Measurements from ENCODE around the gene CDKL5.
"Not testable (repeated sequence)": the region's sequence is repeated elsewhere in the genome, so short reads cannot be mapped to it uniquely, and the experiment has no call there.

Gene CDKL5

GRCh38 chrX:18577400-18577799, 152.0 kb downstream of the CDKL5 start:
- peaks cover 20% of the 10 kb centered on the region for H3K9me3 Mint-ChIP-seq
- peaks cover 8% of the 10 kb centered on the region for H3K4me1 Mint-ChIP-seq
- H3K27me3 Mint-ChIP-seq (ENCODE audit: low read depth, poor library complexity): no peaks in the 10 kb centered on the region
- no peak overlapping the region for H3K27ac Mint-ChIP-seq
- H3K4me3 Mint-ChIP-seq: no peak overlapping the region
- TF ChIP-seq, protein P1, sequence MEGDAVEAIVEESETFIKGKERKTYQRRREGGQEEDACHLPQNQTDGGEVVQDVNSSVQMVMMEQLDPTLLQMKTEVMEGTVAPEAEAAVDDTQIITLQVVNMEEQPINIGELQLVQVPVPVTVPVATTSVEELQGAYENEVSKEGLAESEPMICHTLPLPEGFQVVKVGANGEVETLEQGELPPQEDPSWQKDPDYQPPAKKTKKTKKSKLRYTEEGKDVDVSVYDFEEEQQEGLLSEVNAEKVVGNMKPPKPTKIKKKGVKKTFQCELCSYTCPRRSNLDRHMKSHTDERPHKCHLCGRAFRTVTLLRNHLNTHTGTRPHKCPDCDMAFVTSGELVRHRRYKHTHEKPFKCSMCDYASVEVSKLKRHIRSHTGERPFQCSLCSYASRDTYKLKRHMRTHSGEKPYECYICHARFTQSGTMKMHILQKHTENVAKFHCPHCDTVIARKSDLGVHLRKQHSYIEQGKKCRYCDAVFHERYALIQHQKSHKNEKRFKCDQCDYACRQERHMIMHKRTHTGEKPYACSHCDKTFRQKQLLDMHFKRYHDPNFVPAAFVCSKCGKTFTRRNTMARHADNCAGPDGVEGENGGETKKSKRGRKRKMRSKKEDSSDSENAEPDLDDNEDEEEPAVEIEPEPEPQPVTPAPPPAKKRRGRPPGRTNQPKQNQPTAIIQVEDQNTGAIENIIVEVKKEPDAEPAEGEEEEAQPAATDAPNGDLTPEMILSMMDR (IDR thresholded peaks at IDR 0.05): no peak
- no peaks in the 10 kb centered on the region for H3K36me3 Mint-ChIP-seq (ENCODE audit: low read depth)
- no peak for DNase-seq

DNA sequence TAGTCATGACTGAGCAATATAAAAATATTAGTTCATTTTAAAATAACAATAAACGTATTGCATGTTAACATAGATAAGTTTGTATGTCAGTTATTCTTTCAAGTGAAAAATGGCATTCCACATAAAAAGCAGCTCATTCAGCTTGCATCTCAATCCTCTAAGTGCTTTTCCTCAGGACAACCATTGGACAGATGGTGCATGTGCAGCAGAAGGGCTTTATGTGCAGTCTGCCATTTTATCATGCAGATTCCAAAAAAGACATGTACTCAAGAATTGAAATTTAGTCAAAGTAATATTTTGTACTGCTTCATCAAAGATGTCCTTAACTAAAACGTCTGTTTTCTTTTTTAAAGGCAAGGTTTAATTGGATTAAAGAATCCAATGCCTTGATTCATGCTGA, 153.1 kb downstream of the CDKL5 start:
- Mint-ChIP-seq H3K4me1 (peaks cover 8% of the 10 kb centered on the region), H3K9me3 (peaks cover 10% of the 10 kb centered on the region), H3K36me3 (ENCODE audit: low read depth) (no peaks in the 10 kb centered on the region), H3K4me3 (no peak overlapping the region), H3K27ac (no peak overlapping the region), H3K27me3 (ENCODE audit: low read depth, poor library complexity) (no peaks in the 10 kb centered on the region)
- no peak for DNase-seq
- TF ChIP-seq, protein P1 (IDR thresholded peaks at IDR 0.05): no peak

DNA sequence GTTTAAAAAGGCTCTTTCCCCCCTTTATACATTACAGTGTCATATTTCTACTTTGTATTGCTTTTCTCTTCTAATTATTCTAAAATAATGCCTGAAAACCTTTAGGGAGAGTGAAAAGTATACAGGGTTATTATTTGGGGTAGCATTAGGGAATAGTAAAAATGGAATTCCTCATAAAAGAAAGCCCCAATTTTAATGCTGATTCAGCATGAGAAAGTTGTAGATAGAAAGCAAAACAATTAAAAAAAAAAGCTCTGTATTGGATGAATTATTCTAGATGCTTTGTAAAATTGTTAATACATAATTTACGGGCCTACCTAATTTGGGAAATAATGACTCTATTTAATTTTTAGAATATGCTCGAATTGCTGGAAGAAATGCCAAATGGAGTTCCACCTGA, 154.1 kb downstream of the CDKL5 start:
- peaks cover 6% of the 10 kb centered on the region for H3K4me1 Mint-ChIP-seq
- H3K27me3 Mint-ChIP-seq (ENCODE audit: low read depth, poor library complexity): no peaks in the 10 kb centered on the region
- no peak overlapping the region for H3K27ac Mint-ChIP-seq

GRCh38 chrX:18582910-18583493, 157.6 kb downstream of the CDKL5 start:
- H3K9me3 Mint-ChIP-seq: no peaks in the 10 kb centered on the region
- TF ChIP-seq, protein P1 (IDR thresholded peaks at IDR 0.05): no peak
- no peaks in the 10 kb centered on the region for H3K36me3 Mint-ChIP-seq (ENCODE audit: low read depth)
- no peaks in the 10 kb centered on the region for H3K27me3 Mint-ChIP-seq (ENCODE audit: low read depth, poor library complexity)
- H3K27ac Mint-ChIP-seq: no peak overlapping the region
- H3K4me1 Mint-ChIP-seq: no peaks in the 10 kb centered on the region
- no peak for DNase-seq
- H3K4me3 Mint-ChIP-seq: no peak overlapping the region

More for the DNA sequence above, 154.1 kb downstream of the CDKL5 start:
- no peak overlapping the region for H3K4me3 Mint-ChIP-seq
- peaks cover 7% of the 10 kb centered on the region for H3K9me3 Mint-ChIP-seq
- H3K36me3 Mint-ChIP-seq (ENCODE audit: low read depth): no peaks in the 10 kb centered on the region
- TF ChIP-seq, protein P1 (IDR thresholded peaks at IDR 0.05): no peak
- no peak for DNase-seq

GRCh38 chrX:18589292-18589691, 163.9 kb downstream of the CDKL5 start:
- H3K4me3 Mint-ChIP-seq; H3K27ac Mint-ChIP-seq; DNase-seq; H3K4me1 Mint-ChIP-seq; H3K27me3 Mint-ChIP-seq (ENCODE audit: low read depth, poor library complexity): not testable (repeated sequence)
- H3K9me3 Mint-ChIP-seq: peaks cover 20% of the 10 kb centered on the region
- peaks cover 27% of the 10 kb centered on the region for H3K36me3 Mint-ChIP-seq (ENCODE audit: low read depth)

- DNase-seq: no peak
Measured at GRCh38 chrX:18591834-18592233, 166.4 kb downstream of the CDKL5 start.

More at GRCh38 chrX:18591834-18592233, 166.4 kb downstream of the CDKL5 start:
- H3K4me3 Mint-ChIP-seq: no peak overlapping the region
- peaks cover 27% of the 10 kb centered on the region for H3K36me3 Mint-ChIP-seq (ENCODE audit: low read depth)
- H3K9me3 Mint-ChIP-seq: peaks cover 25% of the 10 kb centered on the region
- H3K27me3 Mint-ChIP-seq (ENCODE audit: low read depth, poor library complexity): no peaks in the 10 kb centered on the region
- TF ChIP-seq, protein P1 (IDR thresholded peaks at IDR 0.05): no peak
- no peaks in the 10 kb centered on the region for H3K4me1 Mint-ChIP-seq
- H3K27ac Mint-ChIP-seq: no peak overlapping the region

Measured in nephron progenitor cell (in vitro differentiated cells).